Measurements from ENCODE around the gene NEU2. TPM values are rescaled to one million over a fixed set of nuclear protein-coding genes. Genes with fewer than 3 reads are reported as not detected.

NEU2 gene
- total and polyA plus RNA-seq, 2 of the 13 experiments (the other 11 are each of a cell fraction or from before 2014, with no cell fraction given): not detected

DNA sequence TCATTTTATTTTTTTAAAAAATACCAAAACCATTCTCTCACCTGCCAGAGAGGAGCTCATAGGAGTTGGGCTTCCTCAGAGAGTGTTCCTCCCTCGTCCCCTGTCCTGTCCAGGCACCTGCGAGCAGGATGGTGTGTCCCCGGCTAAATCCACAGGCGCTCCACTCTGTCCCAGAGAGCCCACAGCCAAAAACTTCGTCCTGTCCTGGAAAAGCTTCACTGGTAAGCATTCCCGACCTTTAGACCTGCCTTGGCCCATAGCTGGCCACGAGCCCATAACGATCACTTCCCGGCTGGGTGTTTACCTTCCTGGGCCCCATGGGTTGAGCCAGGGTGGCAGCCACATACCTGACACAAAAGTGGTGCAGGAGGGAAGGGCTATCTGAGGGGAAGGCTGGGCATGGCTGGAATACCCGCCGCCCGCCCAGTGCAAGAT, 19.4 kb upstream of the NEU2 start, which contains the start of gene NGEF (continued):
- no peak for TF ChIP-seq FOXO4 (CRISPR knock-in tag; conservative IDR thresholded peaks at IDR 0.05)
- no peak for TF ChIP-seq NKX3-1 (CRISPR knock-in tag; IDR thresholded peaks at IDR 0.05)
- no peak for TF ChIP-seq PLRG1 (conservative IDR thresholded peaks at IDR 0.05)
- TF ChIP-seq SRSF9 (IDR thresholded peaks at IDR 0.05; ENCODE audit: borderline replicate concordance, insufficient read depth, low read depth, low read length, poor library complexity, severe bottlenecking): no peak
- TF ChIP-seq MAZ (IDR thresholded peaks at IDR 0.05; ENCODE audit: borderline replicate concordance, low read depth, low read length): peak; percentile 32; the same call in 1 of the 2 replicates
- TF ChIP-seq MAZ (CRISPR knock-in tag; IDR thresholded peaks at IDR 0.05; ENCODE audit: low read depth): no peak
- TF ChIP-seq ZSCAN25 (CRISPR knock-in tag; IDR thresholded peaks at IDR 0.05): peak; percentile 72; the same call in 1 of the 2 replicates
- TF ChIP-seq MLXIP (CRISPR knock-in tag; IDR thresholded peaks at IDR 0.05; ENCODE audit: borderline replicate concordance): peak; percentile 21; the same call in 1 of the 2 replicates
- peak; percentile 90 for TF ChIP-seq ZNF788 (CRISPR knock-in tag; IDR thresholded peaks at IDR 0.05; ENCODE audit: borderline replicate concordance)
- peak; percentile 68 for TF ChIP-seq TFDP2 (CRISPR knock-in tag; IDR thresholded peaks at IDR 0.05)
- TF ChIP-seq NR1H2 (CRISPR knock-in tag; IDR thresholded peaks at IDR 0.05; ENCODE audit: borderline replicate concordance, low read depth): no peak
- peak; percentile 67 for TF ChIP-seq SPEN (CRISPR knock-in tag; IDR thresholded peaks at IDR 0.05; ENCODE audit: low read depth)
- TF ChIP-seq ZNF205 (CRISPR knock-in tag; IDR thresholded peaks at IDR 0.05): peak; percentile 72; the same call in 1 of the 2 replicates

Data from HepG2 (cell line).